Measurements from ENCODE around the gene MAGED4. TPM values are rescaled to one million over a fixed set of nuclear protein-coding genes. Genes with fewer than 3 reads are reported as not detected.
"Not testable (repeated sequence)": the region's sequence is repeated elsewhere in the genome, so short reads cannot be mapped to it uniquely, and the experiment has no call there.

Gene MAGED4
- polyA plus RNA-seq, 1 experiment = 20.6 TPM

GRCh38 chrX:52166840-52167239 is 17.8 kb upstream of the MAGED4 start:
- Histone ChIP-seq H3K4me3 (ENCODE audit: low read depth, low read length) (no peak overlapping the region), H3K9me3 (ENCODE audit: control insufficient read depth, insufficient read depth, low read length) (no peaks in the 10 kb centered on the region), H3K27ac (ENCODE audit: low read depth, low read length) (no peak overlapping the region), H3K27me3 (ENCODE audit: control insufficient read depth, insufficient read depth, low read length) (no peaks in the 10 kb centered on the region)
- no peak for TF ChIP-seq CTCF (IDR thresholded peaks at IDR 0.05; ENCODE audit: low read depth, low read length)
- CTCF ChIA-PET = no interaction called here
- no peak for DNase-seq (ENCODE audit: low read depth, low spot score)
- POLR2A ChIA-PET = no interaction called here

- H3K9me3 ChIP-seq (ENCODE audit: control insufficient read depth, insufficient read depth, low read length); POLR2A ChIA-PET; DNase-seq (ENCODE audit: low read depth, low spot score); H3K27ac ChIP-seq (ENCODE audit: low read depth, low read length); CTCF ChIA-PET; H3K4me3 ChIP-seq (ENCODE audit: low read depth, low read length); H3K27me3 ChIP-seq (ENCODE audit: control insufficient read depth, insufficient read depth, low read length): not testable (repeated sequence)
Measured at GRCh38 chrX:52171055-52171454, 13.6 kb upstream of the MAGED4 start.

GRCh38 chrX:52185078-52185453 is 378 bp downstream of the MAGED4 start:
- H3K27ac ChIP-seq (ENCODE audit: low read depth, low read length); DNase-seq (ENCODE audit: low read depth, low spot score); H3K27me3 ChIP-seq (ENCODE audit: control insufficient read depth, insufficient read depth, low read length); CTCF ChIA-PET; H3K9me3 ChIP-seq (ENCODE audit: control insufficient read depth, insufficient read depth, low read length); H3K4me3 ChIP-seq (ENCODE audit: low read depth, low read length); POLR2A ChIA-PET: not testable (repeated sequence)

- H3K4me3 ChIP-seq (ENCODE audit: low read depth, low read length); POLR2A ChIA-PET; H3K27ac ChIP-seq (ENCODE audit: low read depth, low read length); H3K27me3 ChIP-seq (ENCODE audit: control insufficient read depth, insufficient read depth, low read length); H3K9me3 ChIP-seq (ENCODE audit: control insufficient read depth, insufficient read depth, low read length); DNase-seq (ENCODE audit: low read depth, low spot score); CTCF ChIA-PET: not testable (repeated sequence)
Measured at GRCh38 chrX:52211405-52211804, 26.7 kb downstream of the MAGED4 start.

GRCh38 chrX:52213276-52213675 is 28.6 kb downstream of the MAGED4 start:
- DNase-seq (ENCODE audit: low read depth, low spot score) = no peak
- no peak overlapping the region for H3K4me3 ChIP-seq (ENCODE audit: low read depth, low read length)
- H3K27ac ChIP-seq (ENCODE audit: low read depth, low read length) = no peak overlapping the region
- POLR2A ChIA-PET = no interaction called here
- CTCF ChIA-PET = no interaction called here
- H3K27me3 ChIP-seq (ENCODE audit: control insufficient read depth, insufficient read depth, low read length) = no peaks in the 10 kb centered on the region
- no peak for TF ChIP-seq CTCF (IDR thresholded peaks at IDR 0.05; ENCODE audit: low read depth, low read length)
- H3K9me3 ChIP-seq (ENCODE audit: control insufficient read depth, insufficient read depth, low read length) = no peaks in the 10 kb centered on the region

- TF ChIP-seq CTCF (IDR thresholded peaks at IDR 0.05; ENCODE audit: low read depth, low read length) = no peak
- Histone ChIP-seq H3K9me3 (ENCODE audit: control insufficient read depth, insufficient read depth, low read length) (no peaks in the 10 kb centered on the region), H3K4me3 (ENCODE audit: low read depth, low read length) (no peak overlapping the region), H3K27me3 (ENCODE audit: control insufficient read depth, insufficient read depth, low read length) (no peaks in the 10 kb centered on the region), H3K27ac (ENCODE audit: low read depth, low read length) (no peak overlapping the region)
- no peak for DNase-seq (ENCODE audit: low read depth, low spot score)
- ChIA-PET POLR2A (no interaction called here), CTCF (no interaction called here)
Measured at GRCh38 chrX:52216541-52216940, 31.9 kb downstream of the MAGED4 start.

GRCh38 chrX:52217494-52218160 is 32.9 kb downstream of the MAGED4 start:
- peak; percentile 22; the same call in 1 of the 2 replicates for TF ChIP-seq CTCF (IDR thresholded peaks at IDR 0.05; ENCODE audit: low read depth, low read length)
- CTCF ChIA-PET = no interaction called here
- POLR2A ChIA-PET = no interaction called here
- Histone ChIP-seq H3K9me3 (ENCODE audit: control insufficient read depth, insufficient read depth, low read length) (no peaks in the 10 kb centered on the region), H3K27me3 (ENCODE audit: control insufficient read depth, insufficient read depth, low read length) (no peaks in the 10 kb centered on the region), H3K4me3 (ENCODE audit: low read depth, low read length) (no peak overlapping the region), H3K27ac (ENCODE audit: low read depth, low read length) (no peak overlapping the region)
- DNase-seq (ENCODE audit: low read depth, low spot score) = no peak
